ENCODE results near the gene EMC10.

GRCh38 chr19:50450369-50451222, 25.7 kb upstream of the EMC10 start:
- TF ChIP-seq, protein P1, sequence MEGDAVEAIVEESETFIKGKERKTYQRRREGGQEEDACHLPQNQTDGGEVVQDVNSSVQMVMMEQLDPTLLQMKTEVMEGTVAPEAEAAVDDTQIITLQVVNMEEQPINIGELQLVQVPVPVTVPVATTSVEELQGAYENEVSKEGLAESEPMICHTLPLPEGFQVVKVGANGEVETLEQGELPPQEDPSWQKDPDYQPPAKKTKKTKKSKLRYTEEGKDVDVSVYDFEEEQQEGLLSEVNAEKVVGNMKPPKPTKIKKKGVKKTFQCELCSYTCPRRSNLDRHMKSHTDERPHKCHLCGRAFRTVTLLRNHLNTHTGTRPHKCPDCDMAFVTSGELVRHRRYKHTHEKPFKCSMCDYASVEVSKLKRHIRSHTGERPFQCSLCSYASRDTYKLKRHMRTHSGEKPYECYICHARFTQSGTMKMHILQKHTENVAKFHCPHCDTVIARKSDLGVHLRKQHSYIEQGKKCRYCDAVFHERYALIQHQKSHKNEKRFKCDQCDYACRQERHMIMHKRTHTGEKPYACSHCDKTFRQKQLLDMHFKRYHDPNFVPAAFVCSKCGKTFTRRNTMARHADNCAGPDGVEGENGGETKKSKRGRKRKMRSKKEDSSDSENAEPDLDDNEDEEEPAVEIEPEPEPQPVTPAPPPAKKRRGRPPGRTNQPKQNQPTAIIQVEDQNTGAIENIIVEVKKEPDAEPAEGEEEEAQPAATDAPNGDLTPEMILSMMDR (IDR thresholded peaks at IDR 0.05) = no peak
- no peak for TF ChIP-seq POLR2A (IDR thresholded peaks at IDR 0.05)

All from adrenal gland (tissue), 5 donors.